Endothelial cell of coronary artery (primary cell): ENCODE measurements around the gene TMEM192. TPM values are rescaled to one million over a fixed set of nuclear protein-coding genes. Genes with fewer than 3 reads are reported as not detected.

Experiments
- total RNA-seq: library from RNA; depleted of rRNA; stranded (reverse); fragments of >200 nt; gene quantifications from 2 replicates; pipeline ENCODE4 v1.2.3, GENCODE V29; 2014

TMEM192 gene
- total RNA-seq = 3.8 and 5.6 TPM in 2 replicates

GRCh38 chr4:165112368-165113121, at the start of gene TMEM192:
TSS of gene TMEM192 (minus strand) at chr4:165112860. CDS start at chr4:165112773, 87 bp downstream.

GRCh38 chr4:165053645-165054044, 59.0 kb downstream of the TMEM192 start, which contains the start of gene TRIM75:
TSS of gene TRIM75 (plus strand) at chr4:165053866. CDS start at chr4:165059148, 5,282 bp downstream.

GRCh38 chr4:165031436-165032211, 81.0 kb downstream of the TMEM192 start, which contains the start of gene TRIM60:
TSS of gene TRIM60 (plus strand) at chr4:165031999. CDS start at chr4:165040073, 8,074 bp downstream.

Other genes starting within 250 kb of the TMEM192 start
- gene APELA, start 235.7 kb downstream of the TMEM192 start, total RNA-seq = not detected in 2 replicates
- 0.19 TPM in 1 of 2 replicates, not detected in the other for gene TRIM61, start 135.2 kb downstream of the TMEM192 start, total RNA-seq
- gene TRIM60, start 80.9 kb downstream of the TMEM192 start, total RNA-seq = not detected in 2 replicates
- not detected in 2 replicates for gene TRIM75, start 59.0 kb downstream of the TMEM192 start, total RNA-seq
- gene KLHL2, start 94.7 kb upstream of the TMEM192 start, total RNA-seq = 29.4 and 34.4 TPM in 2 replicates
- 54.9 and 55.5 TPM in 2 replicates for gene MSMO1, start 214.8 kb upstream of the TMEM192 start, total RNA-seq